ACC112 (cell line): Measurements from ENCODE around the gene CD44.

Experiments
- H2AFZ ChIP-seq: fragments of 200-600 bp; sonication (generic); one replicate; pipeline ENCODE4 v1.6.0; 2017; ENCODE audit warnings: antibody characterized with exemption, low read length; ENCODE audit not compliant: unreplicated experiment
- H3K27ac ChIP-seq: fragments of 200-600 bp; sonication (generic); 2 replicates; pipeline ENCODE4 v1.5.1; 2014; ENCODE audit warnings: low read depth, mild to moderate bottlenecking, antibody characterized with exemption, low read length, moderate library complexity
- H3K27me3 ChIP-seq: fragments of 200-600 bp; sonication (generic); 2 replicates; pipeline ENCODE4 v1.6.1; 2014; ENCODE audit warnings: mild to moderate bottlenecking, antibody characterized with exemption, low read length, moderate library complexity, mixed read lengths; ENCODE audit not compliant: insufficient read depth
- H3K36me3 ChIP-seq: fragments of 200-600 bp; sonication (generic); 2 replicates; pipeline ENCODE4 v1.6.1; 2016; ENCODE audit warnings: mild to moderate bottlenecking, antibody characterized with exemption, low read length, moderate library complexity, mixed read lengths; ENCODE audit not compliant: insufficient read depth
- H3K4me1 ChIP-seq: fragments of 200-600 bp; sonication (generic); one replicate; pipeline ENCODE4 v1.6.1; 2016; ENCODE audit warnings: low read length, mixed read lengths; ENCODE audit not compliant: insufficient read depth, unreplicated experiment, control insufficient read depth
- H3K4me3 ChIP-seq: fragments of 200-600 bp; sonication (generic); 2 replicates; pipeline ENCODE4 v1.5.1; 2014; ENCODE audit warnings: mild to moderate bottlenecking, low read depth, low read length
- H3K79me2 ChIP-seq: fragments of 200-600 bp; sonication (generic); one replicate; pipeline ENCODE4 v1.6.0; 2016; ENCODE audit warnings: low read length; ENCODE audit not compliant: control insufficient read depth, unreplicated experiment, insufficient read depth

The CD44 gene

DNA sequence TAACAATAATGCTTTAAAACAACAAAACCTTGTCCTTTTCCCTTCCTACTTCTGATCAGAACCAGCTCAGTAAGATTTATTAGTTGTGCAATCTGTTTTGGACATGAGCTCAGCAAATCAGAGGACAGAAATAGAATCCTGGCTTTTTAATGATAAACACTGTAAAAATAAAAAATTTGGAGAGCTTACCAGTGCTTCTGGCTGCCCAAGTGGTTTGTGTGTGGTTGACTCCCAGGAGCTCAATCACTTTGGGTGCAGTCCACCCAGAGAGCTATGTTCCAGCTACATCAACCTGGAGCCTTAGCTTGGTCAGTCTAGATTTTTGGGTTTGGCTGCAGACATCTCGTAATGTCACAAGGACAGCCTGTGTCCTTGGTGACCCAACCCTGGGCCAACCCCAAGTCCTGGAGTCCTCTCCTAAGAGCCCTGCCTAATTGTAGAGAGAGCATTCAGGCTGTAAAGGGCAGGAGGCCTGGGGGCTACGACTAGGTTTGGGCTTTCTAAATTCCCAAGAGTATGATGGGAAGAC lies 28.5 kb downstream of the CD44 start:
- H3K4me1 ChIP-seq, result peaks cover 96% of the 10 kb centered on the region
- H3K36me3 ChIP-seq, result peaks cover 13% of the 10 kb centered on the region
- no peak overlapping the region for H2AFZ ChIP-seq
- peaks cover 91% of the 10 kb centered on the region for H3K79me2 ChIP-seq
- H3K4me3 ChIP-seq, result peak overlapping the region; percentile 64
- H3K27ac ChIP-seq, result peak overlapping the region; percentile 100
- H3K27me3 ChIP-seq, result no peaks in the 10 kb centered on the region

DNA sequence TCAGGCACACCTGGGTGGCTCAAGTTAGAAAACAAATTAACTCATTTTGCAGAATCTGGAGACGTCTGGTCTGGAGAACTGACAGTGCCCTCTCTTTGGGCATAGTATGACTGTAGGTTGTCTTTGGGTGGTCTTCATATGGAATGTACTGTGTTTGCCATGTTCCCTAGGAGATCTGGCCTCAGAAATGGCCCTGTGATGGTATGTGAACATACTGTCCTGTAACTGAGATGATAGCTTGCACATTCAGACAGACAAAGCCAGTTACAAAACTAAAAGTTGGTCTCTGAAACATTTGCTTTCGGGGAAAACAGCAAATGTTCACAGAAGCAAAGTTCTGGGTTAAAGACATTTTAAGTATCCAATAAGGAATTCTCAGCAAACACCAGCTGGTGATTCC lies 29.7 kb downstream of the CD44 start:
- Histone ChIP-seq H3K27me3 (no peaks in the 10 kb centered on the region), H3K79me2 (peaks cover 91% of the 10 kb centered on the region), H3K4me3 (no peak overlapping the region), H2AFZ (no peak overlapping the region), H3K36me3 (peaks cover 13% of the 10 kb centered on the region), H3K27ac (peak overlapping the region; percentile 100), H3K4me1 (peaks cover 96% of the 10 kb centered on the region)

DNA sequence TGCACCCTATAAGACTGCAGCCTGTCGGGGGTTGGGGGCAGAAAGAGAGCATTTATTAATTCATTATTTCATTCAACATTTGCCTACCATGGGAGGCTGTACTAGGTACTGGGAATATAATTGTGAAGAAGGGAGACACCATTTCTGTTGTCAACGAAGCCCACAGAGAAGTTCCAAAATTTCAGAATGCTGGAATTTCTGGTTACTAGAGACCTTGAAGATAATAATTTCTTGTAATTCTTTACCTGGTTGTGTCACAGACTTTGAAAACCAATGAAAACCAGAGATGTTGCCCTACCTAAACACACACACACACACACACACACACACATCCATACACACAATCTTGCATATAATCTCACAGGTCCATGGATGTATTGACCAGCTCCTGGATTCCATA lies 30.1 kb downstream of the CD44 start:
- Histone ChIP-seq H3K4me1 (peaks cover 96% of the 10 kb centered on the region), H3K79me2 (peaks cover 91% of the 10 kb centered on the region), H3K27ac (peak overlapping the region; percentile 100)

DNA sequence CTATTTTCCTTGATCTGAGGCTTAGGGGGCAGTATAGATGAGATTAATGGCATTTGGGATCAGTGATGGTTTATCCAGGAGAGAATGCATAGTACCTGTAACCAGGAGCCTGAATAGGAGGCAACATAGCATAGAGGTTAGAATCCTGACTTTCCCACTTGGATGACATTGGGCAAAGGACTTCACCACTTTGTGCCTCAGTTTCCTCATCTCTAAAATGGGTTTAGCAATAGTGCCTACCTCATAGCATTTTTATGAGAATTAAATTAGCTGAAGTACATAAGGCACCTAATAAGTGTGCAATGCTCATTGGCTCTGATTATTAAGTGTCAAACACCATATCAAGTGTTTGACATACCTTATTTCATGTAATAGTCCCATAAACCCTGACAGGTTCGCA lies 30.8 kb downstream of the CD44 start:
- peaks cover 96% of the 10 kb centered on the region for H3K4me1 ChIP-seq
- H3K79me2 ChIP-seq, result peaks cover 91% of the 10 kb centered on the region
- H3K27ac ChIP-seq, result peak overlapping the region; percentile 29; the same call in 1 of the 2 replicates
- H2AFZ ChIP-seq, result no peak overlapping the region
- H3K4me3 ChIP-seq, result no peak overlapping the region
- no peaks in the 10 kb centered on the region for H3K27me3 ChIP-seq
- peaks cover 8% of the 10 kb centered on the region for H3K36me3 ChIP-seq

More for the DNA sequence above, 30.1 kb downstream of the CD44 start:
- H3K4me3 ChIP-seq, result no peak overlapping the region
- no peak overlapping the region for H2AFZ ChIP-seq
- H3K36me3 ChIP-seq, result peaks cover 11% of the 10 kb centered on the region
- no peaks in the 10 kb centered on the region for H3K27me3 ChIP-seq

DNA sequence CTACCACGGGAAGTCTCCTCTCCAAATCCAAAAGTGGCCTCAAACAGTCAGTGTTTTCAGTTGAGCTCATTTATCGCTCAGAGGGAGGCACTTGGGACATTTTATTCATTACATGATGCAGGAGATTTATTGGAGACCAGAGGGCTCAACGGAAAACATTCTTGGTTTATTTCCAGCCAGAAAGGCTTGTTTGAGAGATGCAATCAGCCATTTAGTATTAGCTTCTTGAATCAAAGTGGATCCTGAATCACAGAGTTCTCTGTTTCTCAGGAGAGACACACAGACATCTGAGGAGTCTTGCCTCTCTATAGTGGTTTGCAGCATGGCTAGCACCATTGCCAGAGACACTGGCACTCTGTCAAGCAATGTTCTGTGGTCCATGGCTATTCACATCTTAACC lies 31.5 kb downstream of the CD44 start:
- Histone ChIP-seq H3K36me3 (peaks cover 8% of the 10 kb centered on the region), H3K79me2 (peaks cover 91% of the 10 kb centered on the region), H2AFZ (no peak overlapping the region), H3K27ac (peak overlapping the region; percentile 29), H3K4me3 (no peak overlapping the region), H3K4me1 (peaks cover 96% of the 10 kb centered on the region), H3K27me3 (no peaks in the 10 kb centered on the region)

DNA sequence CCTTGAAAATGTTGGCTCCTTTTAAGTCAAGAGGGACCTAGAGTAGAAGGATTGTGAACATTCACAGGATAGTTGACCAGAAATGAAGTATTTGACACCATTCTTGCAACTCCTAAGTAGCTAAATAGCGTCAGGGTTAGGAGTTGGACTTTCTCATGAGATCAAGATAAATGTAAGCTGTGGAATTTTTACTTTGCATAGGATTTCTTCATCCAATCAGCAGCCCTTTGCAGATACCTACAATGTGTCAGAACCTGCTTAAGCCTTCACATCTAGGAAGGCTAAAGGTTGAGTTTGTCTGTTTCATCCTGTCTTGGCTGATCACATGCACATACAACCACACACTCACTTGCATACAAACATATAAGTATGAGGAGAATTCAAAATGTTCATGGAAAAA lies 32.3 kb downstream of the CD44 start:
- H3K79me2 ChIP-seq, result peaks cover 91% of the 10 kb centered on the region
- H2AFZ ChIP-seq, result no peak overlapping the region
- H3K4me1 ChIP-seq, result peaks cover 90% of the 10 kb centered on the region
- H3K36me3 ChIP-seq, result peaks cover 8% of the 10 kb centered on the region
- no peaks in the 10 kb centered on the region for H3K27me3 ChIP-seq
- H3K4me3 ChIP-seq, result no peak overlapping the region
- peak overlapping the region; percentile 29 for H3K27ac ChIP-seq

DNA sequence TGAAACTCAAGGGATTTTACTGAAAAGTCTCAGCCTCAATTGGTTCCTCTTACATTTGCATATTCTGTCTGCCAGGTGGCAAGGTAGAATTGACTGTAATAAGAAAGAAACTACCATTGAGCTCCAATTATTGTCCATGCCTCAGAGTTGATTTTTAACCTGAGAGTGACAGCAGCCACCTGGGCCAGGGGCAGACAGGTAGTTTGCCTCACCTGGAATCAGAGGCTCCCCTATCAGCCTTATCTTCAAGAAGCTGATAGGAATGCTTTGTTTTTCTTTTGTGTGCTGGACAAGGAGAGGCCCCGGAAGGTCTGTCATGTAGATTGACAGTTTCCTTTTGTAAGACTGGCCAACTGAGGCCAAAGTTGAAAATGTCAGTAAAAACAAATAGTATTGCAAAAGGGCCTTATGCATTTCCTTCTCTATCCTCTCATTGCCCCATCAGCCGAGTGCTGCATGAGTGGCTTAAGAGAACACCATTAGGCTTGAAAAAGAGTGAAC lies 34.1 kb downstream of the CD44 start:
- Histone ChIP-seq H2AFZ (no peak overlapping the region), H3K4me1 (peaks cover 84% of the 10 kb centered on the region), H3K4me3 (peak overlapping the region; percentile 36; the same call in 1 of the 2 replicates), H3K36me3 (peaks cover 24% of the 10 kb centered on the region), H3K79me2 (peaks cover 95% of the 10 kb centered on the region), H3K27me3 (no peaks in the 10 kb centered on the region), H3K27ac (peak overlapping the region; percentile 76)

DNA sequence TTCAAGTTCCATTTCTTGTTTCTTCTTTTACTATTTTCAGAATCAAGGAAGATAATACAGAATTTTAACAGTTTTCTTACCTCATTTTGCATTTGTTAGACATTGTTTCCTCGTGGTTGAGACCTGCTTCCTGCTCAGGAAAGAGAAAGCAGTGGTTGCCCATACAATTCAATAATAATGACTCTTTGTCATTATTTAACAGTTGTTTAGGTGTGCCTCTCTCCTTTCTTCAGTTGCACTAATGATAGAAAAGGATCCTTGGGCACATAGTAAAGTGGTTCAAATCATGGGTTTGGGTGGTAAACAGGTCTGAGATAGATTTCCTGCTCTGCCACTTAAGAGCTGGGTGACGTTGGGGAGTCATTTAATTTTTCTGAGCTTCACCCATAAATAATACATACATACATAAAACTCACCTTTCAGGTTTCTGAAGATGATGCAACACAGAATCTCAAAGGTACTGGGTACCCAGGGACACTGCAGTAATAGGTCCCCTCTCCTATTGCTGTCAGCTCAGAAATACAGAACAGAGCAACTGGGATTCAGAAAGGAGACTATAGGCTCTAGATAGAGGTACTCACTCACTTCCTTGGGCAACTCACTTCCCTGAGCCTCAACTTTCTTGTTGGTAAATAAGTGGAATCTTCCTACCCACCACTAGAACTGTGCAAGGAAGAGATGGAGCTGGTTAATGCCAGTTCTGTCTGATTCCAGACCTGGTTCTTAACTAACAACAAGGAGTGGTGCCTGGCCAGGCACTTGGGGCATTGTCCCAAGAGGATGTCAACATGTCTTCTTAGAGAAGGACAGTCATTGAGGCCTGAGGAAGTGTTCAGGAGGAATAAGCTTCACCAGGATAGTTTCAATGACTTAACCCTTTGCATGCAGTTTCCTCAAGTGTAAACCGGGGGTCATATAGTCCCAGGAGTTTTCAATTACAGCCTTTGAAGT lies 34.9 kb downstream of the CD44 start:
- H3K79me2 ChIP-seq, result peaks cover 95% of the 10 kb centered on the region
- H3K4me1 ChIP-seq, result peaks cover 84% of the 10 kb centered on the region
- peaks cover 29% of the 10 kb centered on the region for H3K36me3 ChIP-seq
- peak overlapping the region; percentile 76 for H3K27ac ChIP-seq
- H3K27me3 ChIP-seq, result no peaks in the 10 kb centered on the region
- peak overlapping the region; percentile 36; the same call in 1 of the 2 replicates for H3K4me3 ChIP-seq
- H2AFZ ChIP-seq, result no peak overlapping the region

DNA sequence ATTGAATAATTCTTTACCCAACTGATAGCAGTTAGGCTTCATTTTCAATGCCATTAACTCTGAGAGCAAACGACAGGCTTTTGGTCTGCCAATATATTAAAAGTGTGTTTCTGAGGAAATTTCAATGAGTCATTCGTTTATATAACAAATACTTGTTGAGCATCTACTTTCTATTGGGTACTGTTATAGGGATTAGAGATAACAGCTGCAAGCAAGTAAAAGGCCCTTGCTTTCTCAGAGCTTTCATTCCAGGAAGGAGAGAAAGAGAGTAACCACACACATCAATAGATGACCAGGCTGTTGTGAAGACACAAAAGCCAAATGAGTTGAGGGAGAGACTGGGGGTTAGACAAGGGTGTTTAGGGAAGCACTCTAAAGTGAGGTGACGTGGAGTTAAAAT lies 35.7 kb downstream of the CD44 start:
- Histone ChIP-seq H3K36me3 (peaks cover 29% of the 10 kb centered on the region), H3K4me3 (peak overlapping the region; percentile 36; the same call in 1 of the 2 replicates), H3K27me3 (no peaks in the 10 kb centered on the region), H3K27ac (peak overlapping the region; percentile 76), H2AFZ (no peak overlapping the region), H3K79me2 (peaks cover 95% of the 10 kb centered on the region), H3K4me1 (peaks cover 84% of the 10 kb centered on the region)

DNA sequence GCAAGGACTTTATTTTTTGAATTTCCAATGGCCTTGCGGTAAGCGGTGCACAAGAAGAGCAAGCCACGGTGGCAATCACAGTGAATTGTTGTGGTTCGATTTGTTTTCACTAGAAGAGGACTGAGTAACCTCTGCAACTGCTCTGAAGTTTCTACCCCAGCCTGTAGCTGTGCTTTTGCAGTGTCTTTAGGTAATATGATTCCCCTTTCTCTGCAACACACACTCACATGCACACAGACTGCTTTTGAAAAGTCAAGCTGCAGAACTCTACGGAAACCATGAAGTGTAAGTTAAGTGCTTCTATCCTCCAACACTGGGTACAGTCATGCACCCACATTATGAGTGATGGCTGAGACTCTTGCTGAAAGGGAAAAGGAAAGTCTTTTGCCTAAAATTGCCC lies 38.4 kb downstream of the CD44 start:
- peaks cover 78% of the 10 kb centered on the region for H3K4me1 ChIP-seq
- H3K36me3 ChIP-seq, result peaks cover 40% of the 10 kb centered on the region
- no peaks in the 10 kb centered on the region for H3K27me3 ChIP-seq
- H3K27ac ChIP-seq, result no peak overlapping the region
- no peak overlapping the region for H2AFZ ChIP-seq
- no peak overlapping the region for H3K4me3 ChIP-seq
- H3K79me2 ChIP-seq, result peaks cover 88% of the 10 kb centered on the region
